Naive thymus-derived CD8-positive, alpha-beta T cell (primary cell): Measurements from ENCODE around the gene FOXR1. TPM values are rescaled to one million over a fixed set of nuclear protein-coding genes. Genes with fewer than 3 reads are reported as not detected.

ENCODE experiments used
- ATAC-seq, 2 donors: fragments of 150-1000 bp; cut with Tn5 transposase in 1 of 2; sonication (Bioruptor Pico), chemical (Tn5 transposase) in 1 of 2; 1 replicate in 1 of 2; 2 replicates in 1 of 2; pipeline ENCODE4 v1.10.0; 2021; ENCODE audit warnings: mild to moderate bottlenecking in 2 of 2, moderate library complexity in 2 of 2
- POLR2A ChIA-PET: fragments of 350-600 bp; sonication (Branson Sonifier 250); formaldehyde crosslinking; loops from one replicate; lab custom pipeline; 2021; ENCODE audit warnings: antibody characterized with exemption; lab: Charles Lee
- DNase-seq, 10 donors: peaks; one replicate each; pipeline versions ENCODE4 v3.0.0 to v3.0.0-alpha.2; 2020 to 2022
- H3K27ac Mint-ChIP-seq, 10 donors: one replicate each; pipeline ENCODE4 v1.8.0; 2020 to 2022; ENCODE audit warnings: mild to moderate bottlenecking in 10 of 10, mixed read lengths in 10 of 10, moderate library complexity in 4 of 10, inconsistent platforms in 1 of 10
- H3K27me3 Mint-ChIP-seq, 5 donors: one replicate each; pipeline ENCODE4 v1.8.0; 2021 to 2022; ENCODE audit warnings: mixed read lengths in 5 of 5
- H3K36me3 Mint-ChIP-seq, 3 donors: one replicate each; pipeline ENCODE4 v1.8.0; 2020 to 2022; ENCODE audit warnings: mixed read lengths in 3 of 3, mild to moderate bottlenecking in 2 of 3, inconsistent platforms in 1 of 3
- H3K4me1 Mint-ChIP-seq, 4 donors: one replicate each; pipeline ENCODE4 v1.8.0; 2021 to 2022; ENCODE audit warnings: mixed read lengths in 4 of 4
- H3K4me3 Mint-ChIP-seq, 10 donors: one replicate each; pipeline ENCODE4 v1.8.0; 2020 to 2022; ENCODE audit warnings: mild to moderate bottlenecking in 10 of 10, mixed read lengths in 10 of 10, moderate library complexity in 6 of 10, inconsistent platforms in 1 of 10
- H3K9me3 Mint-ChIP-seq, 9 donors: one replicate each; pipeline ENCODE4 v1.8.0; 2020 to 2022; ENCODE audit warnings: mixed read lengths in 9 of 9, mild to moderate bottlenecking in 3 of 9, inconsistent platforms in 1 of 9, moderate library complexity in 1 of 9
- polyA plus RNA-seq, 3 donors: library from polyadenylated mRNA; unstranded; fragments of 300-500 nt; fragmentation: Illumina TruSeq; gene quantifications; one replicate each; pipeline ENCODE4 v1.2.3, GENCODE V29; 2021
- total RNA-seq, 8 experiments: library from RNA in 2 of 8; stranded (reverse) in 2 of 8; gene quantifications; one replicate each; pipeline ENCODE4 v1.2.3 and lab custom pipeline; 2021 to 2026

The FOXR1 gene
- total and polyA plus RNA-seq, 5 experiments from 2014 or later = not detected

- peak overlapping the region; percentile 90 to 99 (median 96) for H3K4me3 Mint-ChIP-seq
These were observed 42.0 kb upstream of the FOXR1 start for GRCh38 chr11:118929501-118930093.

GRCh38 chr11:118930094-118930712 is 41.4 kb upstream of the FOXR1 start:
- POLR2A ChIA-PET = interaction anchor here (0.6 to 8.8 kb wide), 19 partner anchors 11 to 494 kb away, joined by 3 to 52 read pairs (median 5); partner anchors contain the start of genes CENATAC, KMT2A, RPS25 and TRAPPC4
- H3K9me3 Mint-ChIP-seq = peaks cover 0 to 2% (median 0%) of the 10 kb centered on the region in 9 donors
- peaks cover 0 to 2% (median 0%) of the 10 kb centered on the region in 5 donors for H3K27me3 Mint-ChIP-seq
- peak; percentile 72 to 95 (median 88) for DNase-seq
- H3K4me3 Mint-ChIP-seq = peak overlapping the region; percentile 90 to 99 (median 96)
- H3K36me3 Mint-ChIP-seq = peaks cover 0 to 5% (median 0%) of the 10 kb centered on the region in 3 donors
- H3K27ac Mint-ChIP-seq = peak overlapping the region; percentile 94 to 100 (median 100)
- ATAC-seq = peak; percentile 21 to 24
- H3K4me1 Mint-ChIP-seq = peaks cover 31 to 58% (median 51%) of the 10 kb centered on the region in 4 donors

More at GRCh38 chr11:118929501-118930093, 42.0 kb upstream of the FOXR1 start:
- peaks cover 0 to 2% (median 0%) of the 10 kb centered on the region in 9 donors for H3K9me3 Mint-ChIP-seq
- DNase-seq (peak; percentile 63 to 94 (median 84)), ATAC-seq (peak; percentile 29 to 31)
- H3K4me1 Mint-ChIP-seq = peaks cover 31 to 57% (median 51%) of the 10 kb centered on the region in 4 donors
- H3K36me3 Mint-ChIP-seq = peaks cover 0 to 5% (median 0%) of the 10 kb centered on the region in 3 donors
- POLR2A ChIA-PET = interaction anchor here (0.6 to 8.8 kb wide), 20 partner anchors 8 to 494 kb away, joined by 3 to 52 read pairs (median 4); partner anchors contain the start of genes CENATAC, KMT2A, RPS25 and TRAPPC4
- peak overlapping the region; percentile 94 to 100 (median 100) for H3K27ac Mint-ChIP-seq
- peaks cover 0 to 2% (median 0%) of the 10 kb centered on the region in 5 donors for H3K27me3 Mint-ChIP-seq

- Mint-ChIP-seq H3K4me1 (peaks cover 26 to 56% (median 48%) of the 10 kb centered on the region in 4 donors), H3K9me3 (no peaks in the 10 kb centered on the region), H3K27me3 (no peaks in the 10 kb centered on the region), H3K4me3 (peak overlapping the region in 5 of 10 donors; percentile 20 to 97 (median 31)), H3K27ac (peak overlapping the region; percentile 94 to 100 (median 100)), H3K36me3 (no peaks in the 10 kb centered on the region)
- POLR2A ChIA-PET = interaction anchor here (1.1 to 5.9 kb wide), 4 partner anchors 10 to 242 kb away, joined by 3 to 50 read pairs (median 6); no protein-coding TSS in a partner anchor
- DNase-seq (no peak), ATAC-seq (no peak)
These were observed 40.0 kb upstream of the FOXR1 start for GRCh38 chr11:118931571-118931970.

GRCh38 chr11:118933486-118933885 is 38.1 kb upstream of the FOXR1 start:
- Mint-ChIP-seq H3K27me3 (no peaks in the 10 kb centered on the region), H3K4me1 (peaks cover 20 to 45% (median 35%) of the 10 kb centered on the region in 4 donors), H3K4me3 (no peak overlapping the region), H3K9me3 (no peaks in the 10 kb centered on the region), H3K27ac (peak overlapping the region; percentile 31 to 91 (median 75)), H3K36me3 (no peaks in the 10 kb centered on the region)
- POLR2A ChIA-PET = interaction anchor here (0.6 to 5.9 kb wide), 2 partner anchors 8 to 164 kb away, joined by 4 to 50 read pairs; no protein-coding TSS in a partner anchor
- peak in 1 of 10 donors; percentile 37 for DNase-seq
- no peak for ATAC-seq

- no peaks in the 10 kb centered on the region for H3K9me3 Mint-ChIP-seq
- H3K4me3 Mint-ChIP-seq = no peak overlapping the region
- ATAC-seq (no peak), DNase-seq (peak in 1 of 10 donors; percentile 37)
- peaks cover 26 to 60% (median 48%) of the 10 kb centered on the region in 4 donors for H3K4me1 Mint-ChIP-seq
- H3K36me3 Mint-ChIP-seq = no peaks in the 10 kb centered on the region
- no peaks in the 10 kb centered on the region for H3K27me3 Mint-ChIP-seq
- POLR2A ChIA-PET = interaction anchor here (2.4 kb wide), 1 partner anchor 9 kb away, joined by 21 read pairs; no protein-coding TSS in a partner anchor
- peak overlapping the region in 6 of 10 donors; percentile 21 to 80 (median 56) for H3K27ac Mint-ChIP-seq
These were observed 36.2 kb upstream of the FOXR1 start for GRCh38 chr11:118935376-118935775.

- POLR2A ChIA-PET = interaction anchor here (1.5 to 5.4 kb wide), 3 partner anchors 8 to 152 kb away, joined by 3 to 50 read pairs (median 6); partner anchors contain the start of gene DDX6
- H3K36me3 Mint-ChIP-seq = no peaks in the 10 kb centered on the region
- H3K27me3 Mint-ChIP-seq = no peaks in the 10 kb centered on the region
- H3K4me3 Mint-ChIP-seq = peak overlapping the region in 6 of 10 donors; percentile 20 to 70 (median 52)
- DNase-seq (peak in 1 of 10 donors; percentile 34), ATAC-seq (no peak)
- H3K27ac Mint-ChIP-seq = peak overlapping the region in 9 of 10 donors; percentile 60 to 89 (median 77)
- H3K9me3 Mint-ChIP-seq = no peaks in the 10 kb centered on the region
- peaks cover 25 to 56% (median 47%) of the 10 kb centered on the region in 4 donors for H3K4me1 Mint-ChIP-seq
These were observed 32.8 kb upstream of the FOXR1 start for GRCh38 chr11:118938491-118939403.

- POLR2A ChIA-PET = interaction anchor here (1.0 to 5.4 kb wide), 4 partner anchors 9 to 153 kb away, joined by 3 to 50 read pairs (median 6); partner anchors contain the start of genes DDX6, RPS25 and TRAPPC4
- Mint-ChIP-seq H3K27me3 (no peaks in the 10 kb centered on the region), H3K4me1 (peaks cover 25 to 50% (median 46%) of the 10 kb centered on the region in 4 donors), H3K4me3 (peak overlapping the region in 5 of 10 donors; percentile 28 to 75 (median 64)), H3K27ac (peak overlapping the region; percentile 6 to 89 (median 77)), H3K9me3 (no peaks in the 10 kb centered on the region), H3K36me3 (no peaks in the 10 kb centered on the region)
- no peak for DNase-seq
- ATAC-seq = no peak
These were observed 32.1 kb upstream of the FOXR1 start for GRCh38 chr11:118939404-118939915.

- peaks cover 27 to 52% (median 47%) of the 10 kb centered on the region in 4 donors for H3K4me1 Mint-ChIP-seq
- no peaks in the 10 kb centered on the region for H3K27me3 Mint-ChIP-seq
- POLR2A ChIA-PET = interaction anchor here (0.6 to 5.4 kb wide), 6 partner anchors 10 to 331 kb away, joined by 3 to 50 read pairs (median 4); partner anchors contain the start of genes DDX6, RPS25 and TRAPPC4
- H3K9me3 Mint-ChIP-seq = no peaks in the 10 kb centered on the region
- H3K4me3 Mint-ChIP-seq = peak overlapping the region in 9 of 10 donors; percentile 25 to 79 (median 64)
- peak in 9 of 10 donors; percentile 29 to 69 (median 49) for DNase-seq
- peak overlapping the region in 6 of 10 donors; percentile 40 to 86 (median 77) for H3K27ac Mint-ChIP-seq
- H3K36me3 Mint-ChIP-seq = no peaks in the 10 kb centered on the region
- ATAC-seq = peak; percentile 92 to 95
These were observed 31.5 kb upstream of the FOXR1 start for GRCh38 chr11:118939953-118940598.

GRCh38 chr11:118947091-118947490 is 24.5 kb upstream of the FOXR1 start:
- no peaks in the 10 kb centered on the region for H3K36me3 Mint-ChIP-seq
- POLR2A ChIA-PET = interaction anchor here (0.6 kb wide), 1 partner anchor 68 kb away, joined by 3 read pairs; no protein-coding TSS in a partner anchor
- no peaks in the 10 kb centered on the region for H3K9me3 Mint-ChIP-seq

GRCh38 chr11:118948000-118948399 is 23.6 kb upstream of the FOXR1 start:
- Mint-ChIP-seq H3K27ac (no peak overlapping the region), H3K36me3 (no peaks in the 10 kb centered on the region), H3K27me3 (peaks cover 0 to 3% (median 0%) of the 10 kb centered on the region in 5 donors), H3K4me1 (peaks cover 4 to 15% (median 10%) of the 10 kb centered on the region in 4 donors), H3K9me3 (no peaks in the 10 kb centered on the region), H3K4me3 (no peak overlapping the region)
- POLR2A ChIA-PET = no interaction called here
- ATAC-seq = no peak
- DNase-seq = no peak

More at GRCh38 chr11:118947091-118947490, 24.5 kb upstream of the FOXR1 start:
- H3K4me1 Mint-ChIP-seq = peaks cover 4 to 15% (median 10%) of the 10 kb centered on the region in 4 donors
- peak overlapping the region in 1 of 10 donors; percentile 54 for H3K27ac Mint-ChIP-seq
- peaks cover 0 to 3% (median 0%) of the 10 kb centered on the region in 5 donors for H3K27me3 Mint-ChIP-seq
- DNase-seq = no peak
- no peak for ATAC-seq
- H3K4me3 Mint-ChIP-seq = peak overlapping the region in 1 of 10 donors; percentile 60
